Loucy (cell line): ENCODE data around the gene ARMC6.
A peak's percentile ranks its signal among the peaks of the same experiment; 100 is the strongest.

ENCODE experiments used
- CTCF ChIP-seq: fragments of 200-600 bp; sonication (generic); conservative IDR thresholded peaks from 2 replicates; pipeline ENCODE4 v1.5.1; 2014; ENCODE audit warnings: mild to moderate bottlenecking, antibody characterized with exemption, low read length
- EZH2phosphoT487 ChIP-seq: fragments of 200-600 bp; IDR thresholded peaks from 2 replicates; pipeline ENCODE4 v1.6.1; 2018; ENCODE audit warnings: antibody characterized with exemption, mild to moderate bottlenecking, moderate library complexity, borderline replicate concordance

- TF ChIP-seq CTCF, result peak; percentile 46
- TF ChIP-seq EZH2phosphoT487, result no peak
Observed at GRCh38 chr19:19026299-19026971, 7.0 kb upstream of the ARMC6 start.
